ENCODE measurements around the gene OSBPL8.
A peak's percentile ranks its signal among the peaks of the same experiment; 100 is the strongest.
"Not testable (repeated sequence)": the region's sequence is repeated elsewhere in the genome, so short reads cannot be mapped to it uniquely, and the experiment has no call there.

OSBPL8 gene

DNA sequence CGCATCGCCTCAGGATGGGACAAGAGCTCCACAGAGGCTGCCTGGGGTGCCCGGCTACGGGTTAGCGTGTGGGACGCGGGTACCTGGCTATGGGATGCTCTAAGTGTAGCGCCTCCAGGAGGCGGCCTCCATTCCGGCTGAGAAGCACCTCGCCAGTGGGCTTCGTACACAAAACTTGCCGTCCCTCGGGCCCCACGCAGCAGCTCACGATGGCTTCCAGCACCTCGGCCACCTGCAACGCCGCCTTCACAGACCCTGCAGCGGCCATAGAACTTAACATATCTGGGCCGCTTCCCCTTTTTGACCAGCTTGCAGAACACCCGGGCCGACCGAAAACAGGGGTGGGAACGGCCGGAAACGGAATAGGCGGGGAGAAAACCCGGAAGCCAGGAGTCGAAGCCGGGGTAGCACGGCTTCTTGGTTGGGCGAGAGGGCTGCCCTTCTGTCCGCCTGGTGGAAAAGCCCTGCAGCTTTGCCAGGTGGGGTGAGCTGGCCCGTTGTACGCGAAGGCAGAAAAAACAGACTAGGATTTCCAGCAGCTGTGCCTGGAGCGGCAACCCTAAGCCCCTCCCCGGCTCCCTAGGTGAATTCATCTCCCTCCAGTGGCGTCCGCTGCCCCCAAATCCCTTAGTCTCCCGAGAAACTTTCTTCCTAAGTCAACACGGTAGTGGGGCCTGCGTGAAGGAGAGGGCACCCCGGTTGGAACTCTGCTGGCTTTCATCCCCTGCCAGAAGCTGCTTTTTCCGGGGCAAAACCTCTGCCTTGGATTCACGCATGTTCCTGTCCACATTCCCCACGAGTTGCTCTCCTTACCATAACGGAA, 211.3 kb downstream of the OSBPL8 start, which contains the start of gene BBS10:
Gene BBS10 (minus strand): TSS at position 337 of the 823 bp plus-strand sequence. CDS start 57 bp downstream, at position 280.
- peak; percentile 83 for DNase-seq (ENCODE audit: low read depth)

DNA sequence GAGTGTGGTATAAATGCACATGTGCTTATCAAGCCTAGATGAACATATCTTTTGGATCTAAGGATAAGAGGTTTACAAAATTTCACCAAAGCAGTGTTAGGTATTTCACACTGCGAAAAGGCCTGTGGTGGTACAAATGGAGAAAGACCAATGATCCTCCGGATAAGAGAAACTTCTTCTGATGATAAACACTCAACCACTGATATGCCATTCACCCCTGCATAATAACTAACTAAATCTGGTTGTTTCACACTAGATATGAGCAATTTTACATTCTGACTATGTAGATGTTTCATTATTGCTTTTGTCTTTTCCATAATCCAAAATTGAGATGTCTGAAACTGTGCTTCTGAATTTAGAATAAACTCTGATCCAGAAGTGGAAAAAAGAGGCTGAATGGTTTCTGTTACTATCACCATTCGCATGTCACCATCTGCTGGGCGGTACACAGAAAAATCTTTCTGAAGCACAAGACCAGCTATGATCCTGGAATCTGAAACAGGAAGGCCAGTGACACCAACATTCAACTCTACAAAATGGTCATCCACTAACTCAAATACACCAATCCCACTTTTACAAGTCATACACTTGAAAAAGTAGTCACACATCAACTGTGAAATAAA, 212.7 kb downstream of the OSBPL8 start:
- DNase-seq (ENCODE audit: low read depth), result no peak

GRCh38 chr12:76346236-76346635, 213.3 kb downstream of the OSBPL8 start:
- DNase-seq (ENCODE audit: low read depth), result no peak

GRCh38 chr12:76345569-76345968, 214.0 kb downstream of the OSBPL8 start:
- no peak for DNase-seq (ENCODE audit: low read depth)

DNA sequence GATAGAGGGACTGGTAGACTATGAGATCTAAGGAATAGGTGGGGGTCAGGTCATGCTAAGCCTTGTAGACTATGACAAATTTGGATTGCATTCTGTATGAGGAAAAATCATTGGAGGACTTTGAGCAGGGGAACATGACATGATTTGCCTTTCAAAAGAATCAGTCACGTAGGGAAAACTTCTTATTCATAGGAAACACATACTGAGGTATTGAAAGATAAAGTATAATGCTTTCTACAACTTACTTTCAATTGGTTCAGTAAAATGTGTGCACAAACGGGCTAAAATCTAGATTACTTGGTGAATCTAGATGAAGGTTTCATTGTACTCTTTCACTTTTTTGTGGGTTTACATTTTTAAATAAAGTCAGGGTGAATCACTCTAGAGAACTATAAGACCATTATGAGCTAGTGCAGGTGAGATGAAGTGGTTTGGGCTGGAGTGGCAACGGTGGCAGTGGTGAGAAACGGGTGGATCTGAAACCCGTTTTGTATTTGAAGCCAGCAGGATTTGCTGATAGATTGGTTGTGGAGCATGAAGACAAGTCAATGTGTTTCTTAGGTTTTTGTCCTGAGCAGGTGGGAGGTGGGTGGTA, 218.0 kb downstream of the OSBPL8 start:
- DNase-seq (ENCODE audit: low read depth), result no peak

DNA sequence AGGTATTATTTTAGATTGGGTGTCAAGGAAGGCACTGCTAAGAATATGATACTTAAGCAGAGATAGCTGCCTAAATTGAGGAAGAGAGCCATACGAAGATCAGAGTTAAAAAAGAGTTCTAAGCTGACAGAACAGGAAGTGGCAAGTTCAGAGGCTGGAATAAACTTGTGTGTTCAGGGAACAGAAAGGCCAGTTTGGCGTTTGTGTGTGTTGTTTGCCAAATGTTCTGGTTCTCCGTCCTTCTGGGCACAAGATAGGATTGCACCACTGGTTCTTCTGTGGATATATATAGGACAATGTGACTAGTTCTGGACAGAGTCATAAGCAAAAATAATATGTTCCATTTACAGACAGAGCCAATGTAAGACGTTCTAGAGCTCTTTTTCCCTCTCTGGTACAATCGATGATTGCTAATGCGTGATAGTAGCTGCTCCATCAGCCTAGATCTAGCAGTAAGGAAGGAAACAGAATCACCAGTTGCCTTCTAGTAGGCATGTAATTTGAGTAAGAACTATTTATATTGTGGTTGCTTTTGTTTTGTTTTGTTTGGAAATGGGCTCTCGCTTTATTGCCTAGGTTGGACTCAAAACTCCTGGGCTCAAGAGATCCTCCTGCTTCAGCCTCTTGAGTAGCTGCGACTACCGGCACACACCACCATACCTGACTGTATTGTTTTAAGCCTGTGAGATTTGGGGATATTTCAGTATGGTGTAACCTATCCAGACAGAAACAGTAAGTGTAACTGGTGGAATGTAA, 218.7 kb downstream of the OSBPL8 start:
- no peak for DNase-seq (ENCODE audit: low read depth)

DNA sequence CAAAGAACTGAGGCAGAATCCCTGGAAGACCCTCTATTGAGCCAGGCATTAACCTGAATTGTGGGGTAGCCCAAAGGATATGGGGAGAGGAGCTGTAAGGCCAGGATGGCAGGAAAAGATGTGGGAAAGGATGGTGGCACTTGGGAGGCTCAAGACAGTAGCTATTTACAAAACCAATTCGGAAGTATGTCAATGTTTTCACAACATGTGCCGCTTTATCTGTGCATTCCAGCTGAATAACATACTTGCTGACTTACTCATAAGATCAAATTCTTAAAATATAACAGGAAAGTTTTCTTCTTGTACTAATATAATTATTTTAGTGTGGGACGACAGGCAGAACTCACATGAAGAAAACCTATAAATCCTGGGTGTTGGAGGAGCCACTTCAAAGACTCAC, 222.0 kb downstream of the OSBPL8 start:
- DNase-seq (ENCODE audit: low read depth), result no peak

GRCh38 chr12:76332606-76333005, 227.0 kb downstream of the OSBPL8 start:
- no peak for DNase-seq (ENCODE audit: low read depth)

DNA sequence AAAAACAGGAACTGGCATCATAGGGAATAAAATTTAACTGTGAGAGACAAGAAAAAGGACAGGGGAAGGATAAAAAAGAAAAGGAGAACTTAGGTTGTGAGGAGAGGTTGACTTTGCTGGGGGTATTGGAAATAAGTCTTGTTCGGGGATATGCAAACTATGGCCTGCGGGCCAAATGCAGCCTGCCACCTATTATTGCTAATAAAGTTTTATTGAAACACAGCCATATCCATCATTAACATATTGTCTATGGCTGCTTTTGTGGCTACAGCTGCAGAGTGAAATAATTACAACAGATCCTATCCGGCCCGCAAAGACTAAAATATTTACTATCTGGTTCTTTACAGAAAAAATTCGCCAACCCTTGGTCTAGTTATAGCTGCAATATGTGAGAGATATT, 230.0 kb downstream of the OSBPL8 start:
- no peak for DNase-seq (ENCODE audit: low read depth)

GRCh38 chr12:76329159-76329558, 230.4 kb downstream of the OSBPL8 start:
- DNase-seq (ENCODE audit: low read depth), result no peak

DNA sequence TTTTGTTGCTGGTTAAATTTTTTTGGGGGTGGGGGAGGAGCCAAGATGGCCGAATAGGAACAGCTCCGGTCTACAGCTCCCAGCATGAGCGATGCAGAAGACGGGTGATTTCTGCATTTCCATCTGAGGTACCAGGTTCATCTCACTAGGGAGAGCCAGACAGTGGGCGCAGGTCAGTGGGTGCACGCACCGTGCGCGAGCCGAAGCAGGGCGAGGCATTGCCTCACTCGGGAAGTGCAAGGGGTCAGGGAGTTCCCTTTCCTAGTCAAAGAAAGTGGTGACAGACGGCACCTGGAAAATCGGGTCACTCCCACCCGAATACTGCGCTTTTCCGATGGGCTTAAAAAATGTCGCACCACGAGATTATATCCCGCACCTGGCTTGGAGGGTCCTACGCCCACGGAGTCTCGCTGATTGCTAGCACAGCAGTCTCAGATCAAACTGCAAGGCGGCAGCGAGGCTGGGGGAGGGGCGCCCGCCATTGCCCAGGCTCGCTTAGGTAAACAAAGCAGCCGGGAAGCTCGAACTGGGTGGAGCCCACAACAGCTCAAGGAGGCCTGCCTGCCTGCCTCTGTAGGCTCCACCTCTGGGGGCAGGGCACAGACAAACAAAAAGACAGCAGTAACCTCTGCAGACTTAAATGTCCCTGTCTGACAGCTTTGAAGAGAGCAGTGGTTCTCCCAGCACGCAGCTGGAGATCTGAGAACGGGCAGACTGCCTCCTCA, 239.8 kb downstream of the OSBPL8 start:
- not testable (repeated sequence) for DNase-seq (ENCODE audit: low read depth)

GRCh38 chr12:76318773-76319594, 240.6 kb downstream of the OSBPL8 start:
- DNase-seq (ENCODE audit: low read depth), result no peak

DNA sequence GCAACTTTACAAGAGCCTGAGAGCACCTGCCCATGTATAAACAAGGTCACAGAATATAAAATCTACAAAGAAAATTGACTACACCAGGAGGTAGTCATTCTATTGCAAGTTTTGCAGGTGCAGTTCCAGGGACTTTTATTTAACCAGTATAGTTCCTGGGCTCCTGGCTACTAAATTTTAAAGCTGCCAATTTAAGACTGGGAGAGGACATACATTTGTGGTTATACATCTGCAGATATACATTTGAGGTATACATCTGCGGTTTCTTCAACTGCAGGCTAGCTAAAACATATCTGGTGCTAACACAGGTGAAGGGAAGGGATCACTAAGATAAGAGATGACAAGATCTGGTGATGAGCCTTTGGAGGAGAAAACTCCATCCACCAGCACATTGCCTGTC, 241.6 kb downstream of the OSBPL8 start:
- no peak for DNase-seq (ENCODE audit: low read depth)

GRCh38 chr12:76316468-76316867, 243.1 kb downstream of the OSBPL8 start:
- no peak for DNase-seq (ENCODE audit: low read depth)

- DNase-seq (ENCODE audit: low read depth), result no peak
These were observed 246.3 kb downstream of the OSBPL8 start for GRCh38 chr12:76313299-76313698.

- no peak for DNase-seq (ENCODE audit: low read depth)
These were observed 247.3 kb downstream of the OSBPL8 start for GRCh38 chr12:76312315-76312714.

- DNase-seq (ENCODE audit: low read depth), result no peak
These were observed 247.8 kb downstream of the OSBPL8 start for GRCh38 chr12:76311796-76312195.

- no peak for DNase-seq (ENCODE audit: low read depth)
These were observed 249.5 kb downstream of the OSBPL8 start for GRCh38 chr12:76310110-76310509.

DNA sequence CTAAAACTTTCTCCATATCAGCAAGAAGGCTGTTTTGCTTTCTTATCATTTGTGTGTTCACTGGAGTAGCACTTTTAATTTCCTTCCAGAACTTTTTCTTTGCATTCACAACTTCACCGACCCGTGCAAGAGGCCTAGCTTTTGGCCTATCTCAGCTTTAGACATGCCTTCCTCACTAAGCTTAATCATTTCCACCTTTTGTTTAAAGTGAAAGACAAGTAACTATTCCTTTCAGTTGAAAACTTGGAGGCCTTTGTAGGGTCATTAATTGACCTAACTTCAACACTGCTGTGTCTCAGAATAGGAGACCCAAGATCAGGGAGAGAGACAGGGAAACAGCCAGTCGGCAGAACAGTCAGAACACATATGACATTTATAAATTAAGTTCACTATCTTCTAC, 250.7 kb downstream of the OSBPL8 start:
- DNase-seq (ENCODE audit: low read depth), result no peak

DNA sequence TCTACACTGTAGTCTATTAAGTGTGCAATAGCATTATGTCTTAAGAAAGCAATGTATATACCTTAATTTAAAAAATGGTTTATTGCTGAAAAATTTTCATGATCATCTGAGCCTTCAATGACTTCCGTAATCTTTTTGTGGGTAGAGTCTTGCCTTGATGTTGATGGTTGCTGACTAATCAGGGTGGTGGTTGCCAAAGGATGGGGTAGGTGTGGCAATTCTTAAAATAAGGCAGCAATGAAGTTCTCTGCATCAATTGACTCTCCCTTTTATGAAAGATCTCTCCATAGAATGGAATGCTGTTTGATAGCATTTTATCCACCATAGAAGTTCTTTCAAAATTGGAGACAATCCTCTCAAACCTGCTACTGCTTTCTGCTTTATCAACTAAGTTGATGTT, 252.5 kb downstream of the OSBPL8 start:
- no peak for DNase-seq (ENCODE audit: low read depth)

GRCh38 chr12:76303989-76304460, 255.5 kb downstream of the OSBPL8 start:
- no peak for DNase-seq (ENCODE audit: low read depth)

Data from activated T-cell treated with anti-CD3 and anti-CD28 coated beads for 48 hours (primary cell).